Lower leg skin (tissue), 3 donors: ENCODE results near the gene NUDC.

ENCODE experiments used
- POLR2A ChIP-seq, 2 donors: fragments of 450-650 bp; IDR thresholded peaks; one replicate each; pipeline ENCODE4 v1.6.1; 2016 to 2017; ENCODE audit warnings: antibody characterized with exemption in 2 of 2, mild to moderate bottlenecking in 1 of 2, moderate library complexity in 1 of 2
- TF ChIP-seq, protein P1 (sequence below), 3 donors: fragments of 450-650 bp; IDR thresholded peaks; one replicate each; pipeline ENCODE4 v1.5.1; 2016; ENCODE audit warnings: antibody characterized with exemption in 3 of 3, mild to moderate bottlenecking in 3 of 3, moderate library complexity in 2 of 3

GRCh38 chr1:26960625-26960966 is 39.1 kb downstream of the NUDC start:
- TF ChIP-seq, protein P1, sequence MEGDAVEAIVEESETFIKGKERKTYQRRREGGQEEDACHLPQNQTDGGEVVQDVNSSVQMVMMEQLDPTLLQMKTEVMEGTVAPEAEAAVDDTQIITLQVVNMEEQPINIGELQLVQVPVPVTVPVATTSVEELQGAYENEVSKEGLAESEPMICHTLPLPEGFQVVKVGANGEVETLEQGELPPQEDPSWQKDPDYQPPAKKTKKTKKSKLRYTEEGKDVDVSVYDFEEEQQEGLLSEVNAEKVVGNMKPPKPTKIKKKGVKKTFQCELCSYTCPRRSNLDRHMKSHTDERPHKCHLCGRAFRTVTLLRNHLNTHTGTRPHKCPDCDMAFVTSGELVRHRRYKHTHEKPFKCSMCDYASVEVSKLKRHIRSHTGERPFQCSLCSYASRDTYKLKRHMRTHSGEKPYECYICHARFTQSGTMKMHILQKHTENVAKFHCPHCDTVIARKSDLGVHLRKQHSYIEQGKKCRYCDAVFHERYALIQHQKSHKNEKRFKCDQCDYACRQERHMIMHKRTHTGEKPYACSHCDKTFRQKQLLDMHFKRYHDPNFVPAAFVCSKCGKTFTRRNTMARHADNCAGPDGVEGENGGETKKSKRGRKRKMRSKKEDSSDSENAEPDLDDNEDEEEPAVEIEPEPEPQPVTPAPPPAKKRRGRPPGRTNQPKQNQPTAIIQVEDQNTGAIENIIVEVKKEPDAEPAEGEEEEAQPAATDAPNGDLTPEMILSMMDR (IDR thresholded peaks at IDR 0.05), result no peak
- no peak for TF ChIP-seq POLR2A (IDR thresholded peaks at IDR 0.05)
